Fibroblast of lung (primary cell): Measurements from ENCODE around the gene NDEL1. TPM values are rescaled to one million over a fixed set of nuclear protein-coding genes. Genes with fewer than 3 reads are reported as not detected.

ENCODE experiments used
- DNase-seq, 2 donors: peaks; one replicate each; pipeline versions ENCODE4 v3.0.0 to v3.0.0-alpha.2; 2010; ENCODE audit warnings: low read depth in 2 of 2
- H2AFZ ChIP-seq: 2 replicates; pipeline ENCODE4 v1.5.1; 2012; ENCODE audit warnings: low read length, control low read depth, inconsistent platforms
- H3K27ac ChIP-seq: 2 replicates; pipeline ENCODE4 v1.5.1; 2011; ENCODE audit warnings: low read length, control low read depth; ENCODE audit not compliant: insufficient read depth
- H3K27me3 ChIP-seq: 2 replicates; pipeline ENCODE4 v1.5.1; 2011; ENCODE audit warnings: mild to moderate bottlenecking, low read length; ENCODE audit not compliant: control insufficient read depth, insufficient read depth
- H3K36me3 ChIP-seq: 2 replicates; pipeline ENCODE4 v1.5.1; 2011; ENCODE audit warnings: low read length; ENCODE audit not compliant: control insufficient read depth, insufficient read depth
- H3K4me1 ChIP-seq: 2 replicates; pipeline ENCODE4 v1.5.1; 2011; ENCODE audit warnings: low read length; ENCODE audit not compliant: control insufficient read depth, insufficient read depth; ENCODE audit errors: extremely low read depth
- H3K4me2 ChIP-seq: 2 replicates; pipeline ENCODE4 v1.5.1; 2011; ENCODE audit warnings: low read length, control low read depth; ENCODE audit not compliant: insufficient read depth; ENCODE audit errors: extremely low read depth
- H3K4me3 ChIP-seq, 4 experiments: fragments of 200-600 bp in 1 of 4; sonication (generic) in 1 of 4; replicated peaks in 1 of 4; 2 replicates each; pipeline ENCODE4 v1.5.1; 2011 to 2016; ENCODE audit warnings: low read length in 4 of 4, low read depth in 3 of 4, mild to moderate bottlenecking in 3 of 4, control low read depth in 2 of 4, inconsistent platforms in 1 of 4, mixed read lengths in 1 of 4; ENCODE audit not compliant: insufficient read depth in 1 of 4; ENCODE audit errors: control extremely low read depth in 1 of 4
- H3K79me2 ChIP-seq: 2 replicates; pipeline ENCODE4 v1.5.1; 2012; ENCODE audit warnings: mild to moderate bottlenecking, low read length, inconsistent platforms; ENCODE audit not compliant: control insufficient read depth, insufficient read depth
- H3K9ac ChIP-seq: 2 replicates; pipeline ENCODE4 v1.5.1; 2011; ENCODE audit warnings: mild to moderate bottlenecking, low read length, control low read depth; ENCODE audit not compliant: insufficient read depth
- H3K9me3 ChIP-seq: 2 replicates; pipeline ENCODE4 v1.5.1; 2012; ENCODE audit warnings: low read depth, low read length; ENCODE audit not compliant: control insufficient read depth, insufficient read depth
- H4K20me1 ChIP-seq: 2 replicates; pipeline ENCODE4 v1.5.1; 2011; ENCODE audit warnings: low read length; ENCODE audit not compliant: control insufficient read depth, insufficient read depth; ENCODE audit errors: extremely low read depth
- EZH2 ChIP-seq: IDR thresholded peaks from 2 replicates; pipeline ENCODE4 v1.5.1; 2012; ENCODE audit warnings: low read length, control low read depth, mild to moderate bottlenecking; ENCODE audit errors: missing control alignments
- polyA plus RNA-seq, 2 donors: library from polyadenylated mRNA; depleted of rRNA in 1 of 2; stranded (reverse) in 1 of 2; unstranded in 1 of 2; fragments of >200 nt; gene quantifications; 2 replicates each; pipeline ENCODE4 v1.2.1, GENCODE V29; 2011 to 2012; ENCODE audit warnings: missing spikeins in 1 of 2
- total RNA-seq: library from RNA; depleted of rRNA; stranded (reverse); fragments of >200 nt; gene quantifications from 2 replicates; pipeline ENCODE4 v1.2.1, GENCODE V29; 2014
- TF ChIP-seq, protein P1 (sequence below), 2 donors: IDR thresholded peaks in 1 of 2; conservative IDR thresholded peaks in 1 of 2; 1 replicate in 1 of 2; 2 replicates in 1 of 2; pipeline ENCODE4 v1.5.1; 2011 to 2012; ENCODE audit warnings: low read length in 2 of 2, control low read depth in 1 of 2, inconsistent platforms in 1 of 2, low read depth in 1 of 2, mild to moderate bottlenecking in 1 of 2

The NDEL1 gene
- total and polyA plus RNA-seq, 2 donors (not counting 1 experiment from before 2014, with no cell fraction given): 45.4 to 88.6 TPM

DNA sequence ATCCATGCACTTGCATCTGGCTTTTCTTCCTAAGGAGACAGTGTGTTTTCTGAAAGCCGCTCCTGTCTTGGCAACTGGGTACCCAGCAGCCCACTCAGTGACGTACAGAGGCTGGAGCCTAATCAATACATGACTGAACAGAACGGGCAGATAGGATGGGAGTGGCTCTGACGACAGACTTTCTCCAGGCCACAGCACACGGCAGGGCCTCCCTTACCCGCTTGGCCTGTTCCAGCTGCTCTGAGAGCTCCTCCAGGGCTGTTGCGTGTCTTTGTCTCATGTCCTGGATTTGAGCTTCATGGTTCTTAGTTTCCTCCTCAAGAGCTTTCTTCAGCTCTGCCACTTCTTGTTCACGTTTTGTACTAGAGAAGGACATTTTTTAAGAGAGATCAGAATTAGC, 64.9 kb downstream of the NDEL1 start:
- H4K20me1 ChIP-seq: no peaks in the 10 kb centered on the region
- H3K9ac ChIP-seq: no peak overlapping the region
- no peaks in the 10 kb centered on the region for H3K4me1 ChIP-seq
- H3K4me3 ChIP-seq: no peak overlapping the region
- DNase-seq: no peak
- H3K27ac ChIP-seq: no peak overlapping the region
- H3K4me2 ChIP-seq: no peak overlapping the region
- H3K36me3 ChIP-seq: peaks cover 17% of the 10 kb centered on the region
- TF ChIP-seq, protein P1, sequence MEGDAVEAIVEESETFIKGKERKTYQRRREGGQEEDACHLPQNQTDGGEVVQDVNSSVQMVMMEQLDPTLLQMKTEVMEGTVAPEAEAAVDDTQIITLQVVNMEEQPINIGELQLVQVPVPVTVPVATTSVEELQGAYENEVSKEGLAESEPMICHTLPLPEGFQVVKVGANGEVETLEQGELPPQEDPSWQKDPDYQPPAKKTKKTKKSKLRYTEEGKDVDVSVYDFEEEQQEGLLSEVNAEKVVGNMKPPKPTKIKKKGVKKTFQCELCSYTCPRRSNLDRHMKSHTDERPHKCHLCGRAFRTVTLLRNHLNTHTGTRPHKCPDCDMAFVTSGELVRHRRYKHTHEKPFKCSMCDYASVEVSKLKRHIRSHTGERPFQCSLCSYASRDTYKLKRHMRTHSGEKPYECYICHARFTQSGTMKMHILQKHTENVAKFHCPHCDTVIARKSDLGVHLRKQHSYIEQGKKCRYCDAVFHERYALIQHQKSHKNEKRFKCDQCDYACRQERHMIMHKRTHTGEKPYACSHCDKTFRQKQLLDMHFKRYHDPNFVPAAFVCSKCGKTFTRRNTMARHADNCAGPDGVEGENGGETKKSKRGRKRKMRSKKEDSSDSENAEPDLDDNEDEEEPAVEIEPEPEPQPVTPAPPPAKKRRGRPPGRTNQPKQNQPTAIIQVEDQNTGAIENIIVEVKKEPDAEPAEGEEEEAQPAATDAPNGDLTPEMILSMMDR (conservative IDR thresholded peaks at IDR 0.05 in 1 of 2, IDR thresholded peaks at IDR 0.05 in 1 of 2; ENCODE audit: low read depth in 1 of 2, low read length in 2 of 2): no peak
- TF ChIP-seq EZH2: no peak
- H2AFZ ChIP-seq: no peak overlapping the region
- no peaks in the 10 kb centered on the region for H3K9me3 ChIP-seq
- no peaks in the 10 kb centered on the region for H3K79me2 ChIP-seq
- H3K27me3 ChIP-seq: no peaks in the 10 kb centered on the region

DNA sequence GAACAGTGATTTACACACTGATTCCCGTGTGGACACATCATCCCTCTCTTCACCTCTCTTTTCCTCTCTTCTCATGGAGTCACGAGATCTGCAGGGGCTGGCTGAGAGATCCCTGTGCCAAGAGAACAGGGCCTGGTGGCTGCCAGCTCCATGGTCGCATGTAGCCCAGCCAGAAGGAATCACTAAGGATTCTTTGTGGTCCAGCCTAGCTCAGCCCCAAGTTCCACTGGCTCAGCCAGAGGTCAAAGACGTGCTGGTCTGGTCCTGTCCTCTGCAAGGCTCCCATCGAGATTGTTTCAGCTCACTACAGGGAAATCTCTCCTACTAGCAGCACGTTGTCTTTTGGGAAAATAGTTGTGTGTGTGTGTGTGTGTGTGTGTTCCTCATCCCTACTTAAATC, 66.4 kb downstream of the NDEL1 start:
- H3K9me3 ChIP-seq: no peaks in the 10 kb centered on the region
- no peaks in the 10 kb centered on the region for H4K20me1 ChIP-seq
- H3K27me3 ChIP-seq: no peaks in the 10 kb centered on the region
- no peak overlapping the region for H3K4me2 ChIP-seq
- no peaks in the 10 kb centered on the region for H3K79me2 ChIP-seq
- no peak overlapping the region for H2AFZ ChIP-seq
- H3K27ac ChIP-seq: no peak overlapping the region
- no peak overlapping the region for H3K9ac ChIP-seq
- peaks cover 17% of the 10 kb centered on the region for H3K36me3 ChIP-seq
- no peak overlapping the region for H3K4me3 ChIP-seq
- no peak for DNase-seq
- TF ChIP-seq, protein P1 (conservative IDR thresholded peaks at IDR 0.05 in 1 of 2, IDR thresholded peaks at IDR 0.05 in 1 of 2; ENCODE audit: low read depth in 1 of 2, low read length in 2 of 2): no peak
- TF ChIP-seq EZH2: no peak
- H3K4me1 ChIP-seq: no peaks in the 10 kb centered on the region

DNA sequence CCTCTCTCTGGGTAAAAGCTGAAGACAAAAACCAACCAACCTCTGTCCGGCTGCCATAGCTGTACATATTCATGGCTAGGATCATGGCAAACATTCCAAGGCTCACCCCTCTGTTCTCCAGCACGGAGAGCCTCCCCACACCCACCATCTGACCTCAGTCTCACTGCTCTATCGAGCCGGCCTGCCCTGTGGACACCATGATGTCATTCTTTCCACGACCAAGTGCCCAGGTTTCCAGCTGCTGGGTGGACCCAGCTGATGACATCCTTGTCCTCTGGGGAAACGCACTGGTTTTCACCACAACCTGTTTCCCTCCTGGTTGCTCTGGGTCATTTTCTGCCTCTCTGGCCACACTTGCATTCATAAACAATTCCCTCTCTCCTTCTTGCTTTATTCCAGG, 67.7 kb downstream of the NDEL1 start:
- no peak overlapping the region for H3K4me2 ChIP-seq
- H3K4me3 ChIP-seq: no peak overlapping the region
- no peak overlapping the region for H3K27ac ChIP-seq
- H2AFZ ChIP-seq: no peak overlapping the region
- TF ChIP-seq EZH2: no peak
- TF ChIP-seq, protein P1 (conservative IDR thresholded peaks at IDR 0.05 in 1 of 2, IDR thresholded peaks at IDR 0.05 in 1 of 2; ENCODE audit: low read depth in 1 of 2, low read length in 2 of 2): no peak
- no peak overlapping the region for H3K9ac ChIP-seq
- no peaks in the 10 kb centered on the region for H4K20me1 ChIP-seq
- H3K27me3 ChIP-seq: no peaks in the 10 kb centered on the region
- H3K79me2 ChIP-seq: no peaks in the 10 kb centered on the region
- H3K4me1 ChIP-seq: no peaks in the 10 kb centered on the region
- H3K36me3 ChIP-seq: peaks cover 16% of the 10 kb centered on the region
- peak in 1 of 2 donors; percentile 14 for DNase-seq
- no peaks in the 10 kb centered on the region for H3K9me3 ChIP-seq
